SK-N-MC (cell line): ENCODE measurements around the gene FUOM.

ENCODE experiments used
- DNase-seq: peaks from one replicate; pipeline ENCODE4 v3.0.0-alpha.2; 2011; ENCODE audit warnings: low read depth, low spot score
- H3K27ac ChIP-seq: fragments of 200-600 bp; sonication (generic); 2 replicates; pipeline ENCODE4 v1.5.1; 2016; ENCODE audit warnings: mixed run types
- H3K36me3 ChIP-seq: fragments of 200-600 bp; sonication (generic); 2 replicates; pipeline ENCODE4 v1.6.1; 2017; ENCODE audit warnings: antibody characterized with exemption, low read length, mixed read lengths; ENCODE audit not compliant: insufficient read depth
- H3K4me3 ChIP-seq: fragments of 200-600 bp; sonication (generic); 2 replicates; pipeline ENCODE4 v1.5.1; 2016
- H3K9ac ChIP-seq: fragments of 200-600 bp; sonication (generic); 2 replicates; pipeline ENCODE4 v1.8.0; 2017; ENCODE audit warnings: mixed run types, mixed read lengths; ENCODE audit not compliant: insufficient read length
- H3K9me3 ChIP-seq: fragments of 200-600 bp; sonication (generic); 2 replicates; pipeline ENCODE4 v1.6.1; 2017; ENCODE audit warnings: low read depth, mild to moderate bottlenecking, antibody characterized with exemption, low read length, moderate library complexity, mixed read lengths
- EZH2 ChIP-seq: fragments of 200-600 bp; sonication (generic); IDR thresholded peaks from one replicate; pipeline ENCODE4 v1.6.1; 2017; ENCODE audit warnings: antibody characterized with exemption
- FOXP2 ChIP-seq: optimal IDR thresholded peaks from 2 replicates; pipeline ENCODE3; 2011; ENCODE audit warnings: mild to moderate bottlenecking, moderate library complexity; ENCODE audit not compliant: insufficient read depth; ENCODE audit errors: extremely low read length, control extremely low read depth
- POLR2AphosphoS5 ChIP-seq: IDR thresholded peaks from 2 replicates; pipeline ENCODE4 v1.6.1; 2012; ENCODE audit warnings: mild to moderate bottlenecking, low read depth, low read length, borderline replicate concordance

The FUOM gene

DNA sequence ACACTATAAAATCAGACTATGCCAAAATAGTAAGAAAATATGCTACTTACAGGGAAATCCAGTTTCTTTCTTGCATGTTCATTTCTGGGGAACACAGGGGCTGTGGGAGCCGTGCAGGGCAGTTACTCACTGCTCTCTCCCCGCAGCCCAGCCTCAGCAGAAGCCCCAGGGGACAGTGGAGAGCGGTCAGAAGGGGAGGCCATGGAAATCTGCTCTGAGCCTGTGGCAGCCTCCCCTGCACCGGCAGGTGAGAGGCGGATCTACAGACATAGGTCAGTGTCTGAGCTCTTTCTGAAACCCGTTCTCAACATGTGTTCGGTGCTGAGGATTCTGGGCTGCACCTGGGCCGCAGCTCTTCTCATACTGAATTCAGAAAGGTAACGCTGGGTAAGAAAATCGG lies 46.2 kb downstream of the FUOM start:
- no peak for TF ChIP-seq POLR2AphosphoS5
- no peak for TF ChIP-seq EZH2
- TF ChIP-seq FOXP2: no peak
- no peaks in the 10 kb centered on the region for H3K9me3 ChIP-seq

DNA sequence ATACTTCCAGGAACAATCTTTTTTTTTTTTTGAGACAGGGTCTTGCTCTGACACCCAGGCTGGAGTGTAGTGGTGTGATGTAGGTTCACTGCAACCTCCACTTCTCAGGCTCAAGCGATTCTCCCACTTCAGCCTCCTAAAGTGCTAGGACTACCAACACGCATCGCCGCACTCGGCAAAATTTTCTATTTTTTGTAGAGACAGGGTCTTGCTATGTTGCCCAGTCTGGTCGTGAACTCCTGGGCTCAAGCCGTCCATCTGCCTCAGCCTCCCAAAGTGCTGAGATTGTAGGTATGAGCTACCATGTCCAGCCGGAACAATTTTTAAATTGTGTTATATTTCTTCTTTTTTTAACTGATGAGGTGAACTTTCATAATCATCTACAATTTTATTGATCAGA lies 47.0 kb downstream of the FUOM start:
- Histone ChIP-seq H3K27ac (no peak overlapping the region), H3K4me3 (no peak overlapping the region), H3K9ac (no peak overlapping the region), H3K9me3 (no peaks in the 10 kb centered on the region), H3K36me3 (no peaks in the 10 kb centered on the region; the same call in 1 of the 2 replicates)
- no peak for DNase-seq
- TF ChIP-seq POLR2AphosphoS5 (no peak), EZH2 (no peak), FOXP2 (no peak)

More for the DNA sequence above, 46.2 kb downstream of the FUOM start:
- Histone ChIP-seq H3K36me3 (no peaks in the 10 kb centered on the region; the same call in 1 of the 2 replicates), H3K27ac (no peak overlapping the region), H3K4me3 (no peak overlapping the region), H3K9ac (no peak overlapping the region)
- no peak for DNase-seq

DNA sequence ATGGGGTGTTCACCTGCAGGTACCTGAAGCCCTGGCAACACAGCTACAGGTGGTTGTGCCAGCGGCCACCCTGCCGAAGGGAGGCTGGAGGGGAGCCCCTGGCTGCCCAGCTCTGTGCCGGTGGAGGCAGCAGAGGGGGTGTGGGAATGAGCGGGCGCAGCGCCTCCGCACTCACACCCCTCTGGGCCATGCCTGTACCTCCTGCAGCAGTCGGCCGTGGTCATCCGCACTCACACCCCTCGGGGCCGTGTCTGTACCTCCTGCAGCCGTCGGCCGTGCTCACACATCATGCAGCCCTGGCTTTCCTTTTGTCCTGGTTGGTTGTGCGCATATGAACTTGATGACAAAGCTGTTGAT lies 47.4 kb downstream of the FUOM start:
- DNase-seq: no peak
- Histone ChIP-seq H3K4me3 (no peak overlapping the region), H3K27ac (no peak overlapping the region), H3K9ac (no peak overlapping the region), H3K36me3 (no peaks in the 10 kb centered on the region; the same call in 1 of the 2 replicates), H3K9me3 (no peaks in the 10 kb centered on the region)
- TF ChIP-seq POLR2AphosphoS5 (no peak), FOXP2 (no peak), EZH2 (no peak)

DNA sequence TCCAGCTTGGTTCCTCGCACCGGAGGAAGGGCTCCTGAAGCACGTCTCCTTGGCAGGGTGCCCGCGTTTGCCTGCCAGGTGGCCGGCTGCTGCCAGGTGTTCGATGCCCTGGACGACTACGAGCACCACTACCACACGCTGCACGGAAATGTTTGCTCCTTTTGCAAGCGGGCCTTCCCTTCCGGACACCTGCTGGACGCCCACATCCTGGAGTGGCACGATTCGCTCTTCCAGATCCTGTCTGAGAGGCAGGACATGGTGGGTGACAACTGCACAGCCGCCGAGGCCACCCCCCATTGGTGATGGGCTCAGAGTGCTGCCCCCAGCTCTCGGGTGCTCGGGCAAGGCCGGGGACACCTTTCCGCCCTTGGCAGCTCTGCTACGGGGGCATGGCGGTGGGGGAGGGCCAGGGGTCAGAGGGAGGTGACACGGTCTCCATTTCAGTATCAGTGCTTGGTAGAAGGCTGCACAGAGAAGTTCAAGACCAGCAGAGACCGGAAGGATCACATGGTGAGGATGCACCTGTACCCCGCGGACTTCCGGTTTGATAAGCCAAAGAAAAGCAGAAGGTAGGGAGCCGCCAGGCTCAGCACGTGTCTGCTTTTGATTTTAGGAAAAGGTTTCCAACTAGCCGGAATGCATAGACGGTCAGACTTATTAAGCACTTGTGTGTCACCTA lies 48.0 kb downstream of the FUOM start:
- no peak overlapping the region for H3K9ac ChIP-seq
- H3K27ac ChIP-seq: no peak overlapping the region
- no peak for DNase-seq

DNA sequence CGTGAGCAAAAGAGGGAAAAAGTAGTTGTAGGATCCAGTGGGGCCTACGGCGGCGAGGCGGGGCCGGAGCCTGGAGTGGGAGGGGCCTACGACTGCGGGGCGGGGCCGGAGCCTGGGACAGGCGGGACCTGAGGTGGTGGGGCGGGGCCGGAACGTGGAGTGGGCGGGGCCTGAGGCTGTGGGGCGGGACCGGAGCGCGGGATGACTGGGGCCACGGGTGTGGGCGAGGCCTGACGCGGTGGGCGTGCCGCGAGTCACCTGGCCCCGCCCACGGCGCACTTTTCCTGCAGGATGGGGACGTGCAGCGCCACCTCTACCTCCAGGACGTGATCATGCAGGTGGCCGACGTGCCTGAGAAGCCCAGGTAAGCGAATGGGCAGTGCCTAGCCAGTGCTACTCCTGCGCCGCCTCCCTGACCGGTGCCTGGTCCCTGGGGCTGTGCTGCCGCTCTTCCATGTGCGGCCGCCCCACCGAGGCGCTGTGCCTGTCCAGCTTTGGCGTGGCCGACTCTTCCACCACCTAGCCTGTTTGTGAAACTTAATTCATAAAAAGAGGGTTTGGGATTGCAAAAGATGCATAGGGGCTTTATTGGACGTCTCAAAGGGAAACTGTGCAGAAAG lies 48.6 kb downstream of the FUOM start:
- Histone ChIP-seq H3K27ac (peak overlapping the region; percentile 89), H3K4me3 (peak overlapping the region; percentile 84), H3K36me3 (no peaks in the 10 kb centered on the region; the same call in 1 of the 2 replicates), H3K9me3 (no peaks in the 10 kb centered on the region), H3K9ac (peak overlapping the region; percentile 87)
- TF ChIP-seq EZH2 (no peak), FOXP2 (no peak), POLR2AphosphoS5 (no peak)
- DNase-seq: peak; percentile 20

More for the DNA sequence above, 48.0 kb downstream of the FUOM start:
- Histone ChIP-seq H3K36me3 (no peaks in the 10 kb centered on the region; the same call in 1 of the 2 replicates), H3K4me3 (no peak overlapping the region), H3K9me3 (no peaks in the 10 kb centered on the region)
- TF ChIP-seq POLR2AphosphoS5 (no peak), EZH2 (no peak), FOXP2 (no peak)

DNA sequence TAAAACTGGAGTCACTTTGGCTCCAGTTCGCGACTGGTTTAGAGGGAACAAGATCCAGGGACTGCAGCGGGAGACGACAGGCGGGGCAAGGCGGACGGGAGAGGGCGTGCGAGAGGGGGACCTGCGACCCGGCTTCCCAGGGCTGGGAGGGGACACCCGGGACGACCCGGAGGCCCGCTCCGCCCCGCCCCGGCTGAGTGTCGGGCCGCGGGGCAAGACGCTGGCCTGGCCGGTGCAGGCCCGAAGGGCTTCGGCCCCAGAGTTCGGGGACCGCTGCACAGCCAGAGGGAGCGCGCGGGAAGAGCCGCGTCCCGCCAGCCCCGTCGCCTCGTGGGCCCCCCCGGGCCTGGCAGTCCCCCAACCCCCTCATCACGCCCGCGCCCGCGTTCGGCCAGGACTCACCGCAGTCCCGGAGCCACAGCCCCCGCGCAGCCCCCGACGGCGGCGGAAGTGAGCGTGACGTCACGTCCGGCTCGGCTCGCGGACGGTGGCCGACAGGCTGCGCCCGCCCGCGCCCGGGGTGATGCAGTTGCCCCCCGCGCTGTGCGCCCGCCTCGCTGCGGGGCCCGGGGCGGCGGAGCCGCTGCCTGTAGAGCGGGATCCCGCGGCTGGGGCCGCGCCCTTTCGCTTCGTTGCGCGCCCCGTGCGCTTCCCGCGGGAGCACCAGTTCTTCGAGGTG lies 49.3 kb downstream of the FUOM start, which contains the start of the genes TUBGCP2 and ZNF511:
TSS of gene TUBGCP2 (minus strand) at position 452 of the 679 bp plus-strand sequence. CDS start 5,931 bp downstream, outside the sequence.
TSS of gene ZNF511 (plus strand) at position 494 of the 679 bp plus-strand sequence. CDS start at position 524, 30 bp downstream.
- Histone ChIP-seq H3K9me3 (no peaks in the 10 kb centered on the region), H3K9ac (peak within 1 kb of the TSS; percentile 87), H3K36me3 (no peaks in the 10 kb centered on the region; the same call in 1 of the 2 replicates), H3K27ac (peak within 1 kb of the TSS; percentile 89), H3K4me3 (peak within 1 kb of the TSS; percentile 84)
- DNase-seq: no peak
- TF ChIP-seq POLR2AphosphoS5 (0 out of 2 replicates have a peak, but pooled peaks have one; percentile 49), EZH2 (no peak), FOXP2 (no peak)

DNA sequence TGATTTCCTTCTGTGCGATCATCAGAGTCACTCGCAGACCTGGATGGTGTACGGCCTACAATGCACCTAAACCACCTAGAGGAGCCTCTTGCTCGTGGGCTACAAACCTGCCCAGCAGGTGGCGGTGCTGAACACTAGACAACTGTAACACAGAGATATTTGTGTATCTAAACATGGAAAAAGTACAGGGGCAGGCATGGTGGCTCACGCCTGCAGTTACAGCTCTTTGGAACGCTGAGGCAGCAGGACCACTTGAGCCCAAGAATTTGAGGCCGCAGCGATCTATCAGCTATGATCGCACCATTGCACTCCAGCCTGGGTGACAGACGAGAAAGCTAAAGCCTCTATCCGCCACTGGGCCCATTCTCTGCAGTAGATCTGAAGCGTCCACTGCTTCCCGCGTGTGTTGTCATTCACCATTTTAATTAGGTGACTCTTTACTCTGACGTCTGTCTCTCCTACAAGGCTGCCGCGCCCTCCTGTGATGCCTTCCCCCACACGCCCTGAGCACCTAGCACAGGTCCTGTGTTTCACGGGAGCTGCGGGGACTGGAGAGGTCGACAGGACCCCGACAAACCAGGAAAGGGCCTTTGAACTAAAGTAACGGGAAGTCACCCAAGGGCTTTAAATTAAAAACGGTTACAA lies 49.9 kb downstream of the FUOM start:
- no peak for DNase-seq
- TF ChIP-seq EZH2 (no peak), POLR2AphosphoS5 (no peak), FOXP2 (no peak)
- H3K4me3 ChIP-seq: peak overlapping the region; percentile 84
- H3K36me3 ChIP-seq: no peaks in the 10 kb centered on the region; the same call in 1 of the 2 replicates
- peak overlapping the region; percentile 87 for H3K9ac ChIP-seq
- H3K9me3 ChIP-seq: no peaks in the 10 kb centered on the region
- no peak overlapping the region for H3K27ac ChIP-seq

DNA sequence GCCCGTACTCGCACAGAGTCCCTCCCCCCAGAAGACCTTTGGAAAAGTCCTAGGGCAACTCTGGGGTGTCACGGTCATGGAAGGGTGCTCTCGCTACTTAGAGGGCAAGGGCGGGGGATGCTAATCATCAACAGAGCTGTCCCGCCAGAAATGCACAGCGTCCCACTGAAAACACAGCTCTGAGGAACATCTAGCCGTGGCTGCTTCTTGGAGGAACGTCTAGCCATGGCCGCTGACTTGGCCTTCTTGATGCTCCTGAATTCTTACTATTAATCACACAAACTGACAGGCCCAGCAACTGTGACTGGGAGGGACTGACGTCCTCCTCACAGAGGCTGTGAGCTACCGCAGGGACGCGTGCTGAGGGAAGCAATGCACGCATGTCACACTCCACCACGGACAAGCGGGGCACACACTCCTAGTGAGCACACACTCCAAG lies 50.9 kb downstream of the FUOM start:
- DNase-seq: no peak
- Histone ChIP-seq H3K4me3 (no peak overlapping the region), H3K9ac (no peak overlapping the region), H3K9me3 (no peaks in the 10 kb centered on the region), H3K36me3 (no peaks in the 10 kb centered on the region; the same call in 1 of the 2 replicates), H3K27ac (no peak overlapping the region)
- TF ChIP-seq POLR2AphosphoS5 (no peak), FOXP2 (no peak), EZH2 (no peak)
